OCI-LY7 (cell line): ENCODE data around the gene UBAC1.

Experiments used
- EZH2phosphoT487 ChIP-seq: fragments of 200-600 bp; sonication (generic); IDR thresholded peaks from 2 replicates; pipeline ENCODE4 v1.6.1; 2018; ENCODE audit warnings: low read depth, borderline replicate concordance, mild to moderate bottlenecking, mixed run types, antibody characterized with exemption, low read length, moderate library complexity, mixed read lengths
- TF ChIP-seq, protein P1 (sequence below): fragments of 200-600 bp; sonication (generic); conservative IDR thresholded peaks from 2 replicates; pipeline ENCODE4 v1.5.1; 2014; ENCODE audit warnings: mild to moderate bottlenecking, antibody characterized with exemption, low read length, moderate library complexity, mixed read lengths

DNA sequence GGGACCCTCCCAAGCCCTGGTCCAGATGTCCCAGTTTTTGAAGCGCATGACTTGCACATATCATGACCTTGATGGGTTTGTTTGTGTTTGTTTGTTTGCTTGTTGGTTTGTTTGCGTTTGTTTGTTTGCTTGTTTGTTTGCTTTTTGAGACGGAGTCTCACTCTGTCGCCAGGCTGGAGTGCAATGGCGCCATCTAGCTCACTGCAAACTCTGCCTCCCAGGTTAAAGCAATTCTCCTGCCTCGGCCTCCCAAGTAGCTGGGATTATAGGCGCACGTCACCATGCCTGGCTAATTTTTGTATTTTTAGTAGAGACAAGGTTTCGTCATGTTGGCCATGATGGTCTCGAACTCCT is 13.0 kb upstream of the UBAC1 start:
- TF ChIP-seq, protein P1, sequence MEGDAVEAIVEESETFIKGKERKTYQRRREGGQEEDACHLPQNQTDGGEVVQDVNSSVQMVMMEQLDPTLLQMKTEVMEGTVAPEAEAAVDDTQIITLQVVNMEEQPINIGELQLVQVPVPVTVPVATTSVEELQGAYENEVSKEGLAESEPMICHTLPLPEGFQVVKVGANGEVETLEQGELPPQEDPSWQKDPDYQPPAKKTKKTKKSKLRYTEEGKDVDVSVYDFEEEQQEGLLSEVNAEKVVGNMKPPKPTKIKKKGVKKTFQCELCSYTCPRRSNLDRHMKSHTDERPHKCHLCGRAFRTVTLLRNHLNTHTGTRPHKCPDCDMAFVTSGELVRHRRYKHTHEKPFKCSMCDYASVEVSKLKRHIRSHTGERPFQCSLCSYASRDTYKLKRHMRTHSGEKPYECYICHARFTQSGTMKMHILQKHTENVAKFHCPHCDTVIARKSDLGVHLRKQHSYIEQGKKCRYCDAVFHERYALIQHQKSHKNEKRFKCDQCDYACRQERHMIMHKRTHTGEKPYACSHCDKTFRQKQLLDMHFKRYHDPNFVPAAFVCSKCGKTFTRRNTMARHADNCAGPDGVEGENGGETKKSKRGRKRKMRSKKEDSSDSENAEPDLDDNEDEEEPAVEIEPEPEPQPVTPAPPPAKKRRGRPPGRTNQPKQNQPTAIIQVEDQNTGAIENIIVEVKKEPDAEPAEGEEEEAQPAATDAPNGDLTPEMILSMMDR = peak; percentile 56
- no peak for TF ChIP-seq EZH2phosphoT487
